ENCODE measurements around the gene UCN. TPM values are rescaled to one million over a fixed set of nuclear protein-coding genes. Genes with fewer than 3 reads are reported as not detected.
A peak's percentile ranks its signal among the peaks of the same experiment; 100 is the strongest.

The UCN gene
- total RNA-seq, 6 donors from 2014 or later = 2.6 to 81.7 (median 4.6) TPM

DNA sequence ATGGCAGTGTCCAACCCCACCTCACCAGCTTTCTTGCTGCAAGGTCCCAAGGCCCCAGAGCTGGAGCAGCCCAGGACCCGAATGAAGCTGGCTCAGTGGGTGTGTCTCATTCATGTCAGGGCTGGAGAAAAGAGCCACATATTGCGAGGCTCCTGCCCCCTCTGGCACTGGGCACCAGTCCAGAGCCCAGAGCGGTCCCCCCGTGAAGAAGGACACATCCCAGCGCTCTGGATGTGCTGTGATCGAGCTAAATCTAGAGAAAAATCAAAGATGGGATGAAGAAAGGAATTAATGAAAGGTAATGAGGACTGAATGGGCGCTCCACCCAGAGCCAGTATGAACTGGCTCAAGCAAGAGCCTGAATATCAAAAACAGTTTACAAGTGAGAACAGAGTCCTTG lies 27.9 kb upstream of the UCN start:
- H3K27ac ChIP-seq = no peak overlapping the region
- H3K4me3 ChIP-seq = no peak overlapping the region
- no peaks in the 10 kb centered on the region for H3K9me3 ChIP-seq
- H3K27me3 ChIP-seq = no peaks in the 10 kb centered on the region
- ATAC-seq (ENCODE audit: low FRiP score in 2 of 2) (no peak), DNase-seq (no peak)
- 92 to 99% methylated on average over 7 of the region's 7 CpGs for WGBS, 2 donors
- peaks cover 47 to 99% (median 84%) of the 10 kb centered on the region in 4 donors for H3K36me3 ChIP-seq
- no peaks in the 10 kb centered on the region for H3K4me1 ChIP-seq
- no peak for TF ChIP-seq CTCF (IDR thresholded peaks at IDR 0.05)
- no peak for TF ChIP-seq EP300 (IDR thresholded peaks at IDR 0.05)
- TF ChIP-seq POLR2A (IDR thresholded peaks at IDR 0.05) = no peak
- TF ChIP-seq POLR2AphosphoS5 (IDR thresholded peaks at IDR 0.05) = no peak

- Histone ChIP-seq H3K4me1 (no peaks in the 10 kb centered on the region), H3K27ac (no peak overlapping the region), H3K27me3 (no peaks in the 10 kb centered on the region), H3K36me3 (peaks cover 44 to 99% (median 80%) of the 10 kb centered on the region in 4 donors), H3K9me3 (no peaks in the 10 kb centered on the region), H3K4me3 (no peak overlapping the region)
- no peak for TF ChIP-seq POLR2AphosphoS5 (IDR thresholded peaks at IDR 0.05)
- TF ChIP-seq POLR2A (IDR thresholded peaks at IDR 0.05) = no peak
- no peak for TF ChIP-seq EP300 (IDR thresholded peaks at IDR 0.05)
- TF ChIP-seq CTCF (IDR thresholded peaks at IDR 0.05) = no peak
- ATAC-seq (ENCODE audit: low FRiP score in 2 of 2) (no peak), DNase-seq (no peak)
- 82 to 87% methylated on average over 3 of the region's 3 CpGs for WGBS, 2 donors
Measured at GRCh38 chr2:27335311-27335710, 27.1 kb upstream of the UCN start.

DNA sequence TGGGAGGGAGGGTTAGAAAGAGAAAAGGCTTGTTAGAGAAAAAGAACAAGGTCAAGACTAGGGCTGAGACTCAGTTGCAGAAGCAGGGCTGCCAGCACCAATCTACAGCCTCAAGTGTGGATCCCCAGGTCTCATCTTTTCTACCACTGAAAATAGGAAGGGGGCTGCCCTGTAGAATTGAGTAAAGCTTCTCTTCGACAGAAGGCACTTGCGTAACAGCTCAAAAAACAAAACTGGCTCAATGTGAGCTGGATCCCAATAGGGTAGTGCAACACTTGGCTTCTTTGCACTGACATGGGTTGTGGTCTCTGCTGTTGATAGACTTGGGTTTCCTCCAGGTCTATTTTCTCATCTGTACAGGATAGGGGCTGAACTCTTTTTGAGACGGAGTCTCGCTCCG lies 16.5 kb upstream of the UCN start:
- Histone ChIP-seq H3K9me3 (no peaks in the 10 kb centered on the region), H3K27me3 (no peaks in the 10 kb centered on the region), H3K27ac (no peak overlapping the region), H3K4me3 (no peak overlapping the region), H3K4me1 (peaks cover 17 to 27% (median 23%) of the 10 kb centered on the region in 4 donors), H3K36me3 (peaks cover 20 to 39% (median 31%) of the 10 kb centered on the region in 4 donors)
- ATAC-seq (ENCODE audit: low FRiP score in 2 of 2) (no peak), DNase-seq (no peak)
- 80 to 91% methylated on average over 5 of the region's 5 CpGs for WGBS, 2 donors
- TF ChIP-seq EP300 (IDR thresholded peaks at IDR 0.05) = no peak
- no peak for TF ChIP-seq CTCF (IDR thresholded peaks at IDR 0.05)
- TF ChIP-seq POLR2AphosphoS5 (IDR thresholded peaks at IDR 0.05) = no peak
- no peak for TF ChIP-seq POLR2A (IDR thresholded peaks at IDR 0.05)

DNA sequence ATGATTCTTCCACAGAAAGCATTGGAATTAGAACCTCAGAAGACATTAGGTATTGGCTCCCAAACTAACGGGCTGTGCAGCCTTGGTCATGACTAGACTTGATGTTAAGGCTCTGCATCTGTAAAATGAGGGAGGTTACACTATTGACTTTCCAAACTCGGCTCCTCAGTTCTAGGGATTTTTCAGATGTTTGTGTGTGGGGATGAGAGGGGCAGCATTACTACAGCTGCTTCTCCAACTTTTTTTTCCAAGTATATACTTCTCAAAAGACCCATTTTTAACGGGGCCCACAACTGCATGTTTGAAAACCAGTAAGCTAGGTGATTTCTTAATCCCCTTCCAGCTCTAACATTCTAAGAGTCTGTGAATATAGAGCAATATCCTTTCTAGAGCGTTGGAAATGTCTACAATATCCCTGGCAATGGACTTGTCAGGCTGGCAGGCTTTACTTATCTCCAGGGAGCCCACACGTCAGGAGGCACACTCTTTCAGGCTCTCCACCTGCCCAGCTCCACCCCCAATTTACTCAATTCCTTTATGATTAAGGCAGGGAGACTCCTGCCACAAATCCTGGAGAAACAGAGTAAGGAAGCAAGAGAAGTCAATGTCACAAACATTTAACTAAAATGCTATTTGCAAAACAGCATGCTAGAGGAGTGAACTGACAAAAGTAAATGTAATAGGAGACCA lies 15.5 kb upstream of the UCN start:
- ATAC-seq (ENCODE audit: low FRiP score in 2 of 2) = peak in 1 of 2 donors; percentile 2
- DNase-seq = peak in 1 of 2 donors; percentile 61
- Histone ChIP-seq H3K27ac (peak overlapping the region; percentile 92 to 97 (median 95)), H3K36me3 (peaks cover 12 to 29% (median 21%) of the 10 kb centered on the region in 4 donors), H3K4me1 (peaks cover 17 to 27% (median 23%) of the 10 kb centered on the region in 4 donors), H3K4me3 (peak overlapping the region; percentile 27 to 93 (median 66)), H3K9me3 (no peaks in the 10 kb centered on the region), H3K27me3 (no peaks in the 10 kb centered on the region)
- WGBS, 2 donors = 23 to 24% methylated on average over 5 of the region's 5 CpGs
- TF ChIP-seq EP300 (IDR thresholded peaks at IDR 0.05) = no peak
- no peak for TF ChIP-seq POLR2AphosphoS5 (IDR thresholded peaks at IDR 0.05)
- TF ChIP-seq CTCF (IDR thresholded peaks at IDR 0.05) = no peak
- no peak for TF ChIP-seq POLR2A (IDR thresholded peaks at IDR 0.05)

Measured in upper lobe of left lung (tissue), 6 donors.